ENCODE results near the gene LZTS3.
A peak's percentile ranks its signal among the peaks of the same experiment; 100 is the strongest.
"Not testable (repeated sequence)": the region's sequence is repeated elsewhere in the genome, so short reads cannot be mapped to it uniquely, and the experiment has no call there.

LZTS3 gene

DNA sequence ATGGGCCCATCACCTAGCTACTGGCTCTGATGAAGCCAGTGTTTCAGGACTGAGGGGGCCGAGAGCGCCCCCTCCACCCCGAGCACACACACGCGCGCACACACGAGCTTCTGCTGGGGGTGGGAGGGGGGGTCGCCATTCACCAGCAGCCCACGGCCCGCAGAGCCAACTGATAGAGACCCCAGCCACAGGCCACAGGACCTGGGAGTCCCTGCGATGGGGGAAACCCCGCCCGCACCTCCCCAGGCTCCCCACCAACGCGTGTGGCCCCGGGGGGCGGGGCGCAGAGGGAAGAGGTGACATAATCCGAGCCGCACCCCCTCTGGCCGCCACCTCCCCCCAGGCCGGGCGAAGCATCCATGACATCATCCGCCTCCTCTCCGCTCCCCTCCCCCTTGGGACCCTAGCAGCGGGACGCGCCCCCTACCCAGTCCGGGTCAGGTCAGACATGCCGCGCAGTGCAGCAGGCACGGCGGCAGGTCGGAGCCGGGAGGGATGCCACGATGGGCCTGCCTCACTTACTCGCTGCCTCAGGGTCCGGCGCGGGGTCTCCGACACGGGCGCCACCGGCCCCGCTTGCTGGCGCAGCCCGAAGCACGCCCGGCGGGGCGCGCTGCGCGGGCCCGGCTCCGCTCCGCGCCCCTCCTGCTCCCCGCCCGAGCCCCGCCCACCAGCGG, at the start of gene LZTS3:
LZTS3 (minus strand) TSS at position 617 of the 677 bp plus-strand sequence. CDS start 6,386 bp downstream, outside the sequence.
- peak within 1 kb of the TSS; percentile 72 for H3K27ac ChIP-seq
- TF ChIP-seq CTCF (conservative IDR thresholded peaks at IDR 0.05), result no peak

DNA sequence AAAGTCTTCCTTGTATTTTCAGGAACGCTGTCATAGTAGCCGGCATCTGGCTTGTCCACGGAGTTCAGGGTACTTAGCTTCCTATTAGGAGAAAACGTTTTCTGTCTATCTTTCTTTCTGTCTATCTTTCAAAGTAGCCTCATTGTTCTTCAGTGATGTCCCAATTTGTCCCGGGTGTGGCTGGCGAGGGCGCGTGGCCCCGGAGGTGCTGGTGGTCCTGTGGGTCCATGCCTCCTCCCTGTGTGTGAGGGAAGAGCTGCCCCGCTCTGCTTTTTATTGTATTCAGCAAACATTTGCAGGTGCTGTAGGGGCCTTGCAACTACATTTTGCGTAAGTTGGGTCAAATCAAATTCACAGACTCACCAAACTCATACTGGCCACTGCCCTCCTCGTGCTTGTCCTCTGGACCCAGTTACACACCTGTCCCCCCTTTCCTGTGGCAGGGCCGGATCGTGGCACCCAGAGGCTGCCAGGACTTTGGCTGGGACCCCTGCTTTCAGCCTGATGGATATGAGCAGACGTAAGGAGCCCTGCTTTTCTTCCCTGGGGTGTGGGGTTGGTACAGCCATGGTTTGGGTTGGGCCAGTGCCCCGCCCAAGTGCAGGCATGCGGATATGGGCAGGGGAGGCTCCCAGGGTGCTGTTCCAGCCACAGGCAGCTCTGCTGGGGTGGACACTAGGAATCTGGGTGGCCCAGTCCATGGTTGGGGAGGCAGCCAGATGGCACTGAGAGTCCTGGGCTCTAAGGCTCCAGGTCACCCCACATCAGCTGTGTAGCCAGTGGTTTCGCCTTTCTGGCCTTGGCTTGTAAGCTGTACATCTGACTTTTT, 48.3 kb upstream of the LZTS3 start:
- H3K27ac ChIP-seq, result peak overlapping the region; percentile 81
- TF ChIP-seq CTCF (conservative IDR thresholded peaks at IDR 0.05), result no peak

DNA sequence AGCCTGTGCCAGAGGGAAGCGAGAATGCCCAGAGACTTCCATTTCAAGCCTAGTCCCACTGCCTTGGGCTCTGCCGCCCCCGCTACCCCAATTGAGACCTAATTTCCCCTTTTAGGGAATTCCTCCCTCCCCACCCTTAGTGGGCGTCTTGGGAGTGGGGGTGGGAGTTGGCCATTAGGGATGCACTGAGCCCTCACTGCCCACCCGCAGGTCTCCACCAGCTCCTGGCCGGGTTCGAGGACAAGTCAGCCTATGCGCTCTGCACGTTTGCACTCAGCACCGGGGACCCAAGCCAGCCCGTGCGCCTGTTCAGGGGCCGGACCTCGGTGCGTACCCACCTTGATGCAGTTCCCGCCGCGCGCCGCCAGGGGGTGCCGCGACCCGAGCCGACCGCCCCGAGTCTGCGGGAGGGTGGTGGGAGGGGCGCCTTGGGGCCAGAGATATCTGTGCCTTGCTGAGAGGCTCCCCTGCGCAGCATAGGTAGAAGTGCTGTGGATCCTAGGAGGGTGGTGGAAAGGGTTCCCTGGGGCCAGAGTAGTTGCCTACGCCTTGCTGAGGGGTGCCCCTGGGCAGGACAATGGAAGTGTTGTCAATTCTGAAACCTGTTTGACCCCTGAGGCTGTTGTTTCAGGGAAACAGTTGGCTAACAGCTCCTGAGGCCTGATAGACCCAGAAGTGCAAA, 45.1 kb upstream of the LZTS3 start:
- peak; percentile 92 for TF ChIP-seq CTCF (conservative IDR thresholded peaks at IDR 0.05)
- H3K27ac ChIP-seq, result peak overlapping the region; percentile 18; the same call in 1 of the 2 replicates

GRCh38 chr20:3215359-3215917, 42.1 kb upstream of the LZTS3 start:
- not testable (repeated sequence) for H3K27ac ChIP-seq

DNA sequence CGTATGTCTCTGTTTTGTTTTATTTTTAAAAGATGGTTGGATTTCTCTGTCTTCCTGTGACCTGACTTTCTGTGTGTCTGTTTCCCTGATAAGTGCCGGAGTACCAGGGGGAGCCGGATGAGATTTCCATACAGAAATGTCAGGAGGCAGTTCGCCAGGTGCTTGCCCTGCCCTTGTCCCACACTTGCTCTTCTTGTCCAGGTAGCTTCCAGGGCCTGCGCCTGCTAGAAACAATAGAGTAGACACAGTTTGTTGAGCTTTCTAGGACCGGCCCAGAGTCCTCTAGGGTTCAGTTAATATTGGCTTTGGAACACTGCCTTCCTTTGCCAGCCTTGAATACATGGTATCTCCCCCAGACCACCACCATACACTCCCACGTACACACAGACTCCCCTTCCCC, 39.9 kb upstream of the LZTS3 start:
- no peak for TF ChIP-seq CTCF (conservative IDR thresholded peaks at IDR 0.05)
- no peak overlapping the region for H3K27ac ChIP-seq

DNA sequence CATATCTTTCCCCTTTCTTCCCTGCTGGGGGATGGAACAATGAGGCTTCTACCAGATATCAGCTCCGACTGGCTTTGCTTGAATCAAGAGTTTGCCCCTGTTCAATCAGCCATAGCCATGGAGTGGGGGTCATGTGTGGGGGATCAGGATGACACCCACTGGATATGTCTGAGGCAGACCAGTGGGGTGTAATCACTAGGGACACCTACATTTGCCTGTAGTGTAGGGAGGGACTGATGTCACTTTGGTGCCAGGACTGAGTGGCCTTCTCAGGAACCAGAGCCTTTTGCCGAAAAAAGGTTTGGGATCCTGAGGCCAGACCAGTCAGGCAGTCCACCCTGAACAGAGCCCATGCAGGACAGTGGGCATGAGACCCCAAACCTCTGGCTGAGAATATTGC, 37.0 kb upstream of the LZTS3 start:
- TF ChIP-seq CTCF (conservative IDR thresholded peaks at IDR 0.05), result no peak
- H3K27ac ChIP-seq, result peak overlapping the region; percentile 89; the same call in 1 of the 2 replicates

- no peak for TF ChIP-seq CTCF (conservative IDR thresholded peaks at IDR 0.05)
- H3K27ac ChIP-seq, result peak overlapping the region; percentile 89
Observed at GRCh38 chr20:3209946-3210317, 36.6 kb upstream of the LZTS3 start.

Data from VCaP (cell line).